OCI-LY7 (cell line): ENCODE results near the gene MEIOB.

Experiments
- EZH2phosphoT487 ChIP-seq: fragments of 200-600 bp; sonication (generic); IDR thresholded peaks from 2 replicates; pipeline ENCODE4 v1.6.1; 2018; ENCODE audit warnings: low read depth, borderline replicate concordance, mild to moderate bottlenecking, mixed run types, antibody characterized with exemption, low read length, moderate library complexity, mixed read lengths
- TF ChIP-seq, protein P1 (sequence below): fragments of 200-600 bp; sonication (generic); conservative IDR thresholded peaks from 2 replicates; pipeline ENCODE4 v1.5.1; 2014; ENCODE audit warnings: mild to moderate bottlenecking, antibody characterized with exemption, low read length, moderate library complexity, mixed read lengths

DNA sequence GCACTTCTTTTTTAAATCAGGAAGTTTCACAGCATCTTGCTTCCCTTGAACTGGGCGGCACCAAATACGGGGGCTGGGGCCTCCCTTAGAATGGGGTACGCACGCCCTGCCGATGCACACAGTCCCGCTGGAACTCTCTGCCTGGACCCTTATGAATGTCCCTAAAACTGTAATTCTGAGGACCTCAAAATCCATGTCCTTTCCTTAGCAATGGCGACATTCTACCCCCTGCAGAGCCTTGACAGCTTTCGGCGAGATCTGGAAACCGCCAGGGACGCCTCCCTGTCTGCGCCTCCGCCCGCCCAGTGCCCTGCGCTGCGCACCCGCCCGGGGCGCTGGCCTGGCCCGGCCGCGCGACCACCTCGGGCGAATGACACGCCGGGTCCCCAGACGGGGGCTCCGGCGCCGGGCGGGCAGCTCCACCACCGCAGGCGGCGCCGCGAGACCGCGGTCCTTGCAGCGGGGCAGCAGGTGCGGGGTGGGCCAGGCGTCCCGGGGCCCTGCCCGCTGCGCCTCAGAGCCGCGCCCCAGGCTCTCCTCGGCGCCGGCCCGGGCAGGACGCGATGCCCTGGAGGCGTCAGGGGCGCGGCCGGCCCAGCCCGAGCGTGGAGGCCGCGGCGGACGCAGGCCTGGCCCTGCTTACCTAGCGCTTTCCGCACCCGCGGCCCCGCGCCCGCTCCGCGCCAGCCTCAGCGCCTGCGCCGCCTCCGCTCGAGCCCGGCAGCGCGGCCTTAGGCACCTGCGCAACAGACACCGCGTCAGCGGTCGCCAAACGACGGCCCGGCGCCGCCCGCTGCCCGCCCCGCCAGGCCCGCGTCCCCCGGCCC lies 45.9 kb downstream of the MEIOB start:
- TF ChIP-seq, protein P1, sequence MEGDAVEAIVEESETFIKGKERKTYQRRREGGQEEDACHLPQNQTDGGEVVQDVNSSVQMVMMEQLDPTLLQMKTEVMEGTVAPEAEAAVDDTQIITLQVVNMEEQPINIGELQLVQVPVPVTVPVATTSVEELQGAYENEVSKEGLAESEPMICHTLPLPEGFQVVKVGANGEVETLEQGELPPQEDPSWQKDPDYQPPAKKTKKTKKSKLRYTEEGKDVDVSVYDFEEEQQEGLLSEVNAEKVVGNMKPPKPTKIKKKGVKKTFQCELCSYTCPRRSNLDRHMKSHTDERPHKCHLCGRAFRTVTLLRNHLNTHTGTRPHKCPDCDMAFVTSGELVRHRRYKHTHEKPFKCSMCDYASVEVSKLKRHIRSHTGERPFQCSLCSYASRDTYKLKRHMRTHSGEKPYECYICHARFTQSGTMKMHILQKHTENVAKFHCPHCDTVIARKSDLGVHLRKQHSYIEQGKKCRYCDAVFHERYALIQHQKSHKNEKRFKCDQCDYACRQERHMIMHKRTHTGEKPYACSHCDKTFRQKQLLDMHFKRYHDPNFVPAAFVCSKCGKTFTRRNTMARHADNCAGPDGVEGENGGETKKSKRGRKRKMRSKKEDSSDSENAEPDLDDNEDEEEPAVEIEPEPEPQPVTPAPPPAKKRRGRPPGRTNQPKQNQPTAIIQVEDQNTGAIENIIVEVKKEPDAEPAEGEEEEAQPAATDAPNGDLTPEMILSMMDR: no peak
- no peak for TF ChIP-seq EZH2phosphoT487
